Right hindlimb (tissue), 1 donor: ENCODE results near the gene TMEM128.
"Not testable (repeated sequence)": the region's sequence is repeated elsewhere in the genome, so short reads cannot be mapped to it uniquely, and the experiment has no call there.

Source experiments
- DNase-seq: peaks from one replicate; pipeline ENCODE4 v3.0.0-alpha.2; 2018

The TMEM128 gene

GRCh38 chr4:4248029-4248884 lies at the start of gene TMEM128:
Gene TMEM128, minus strand, starts transcription at chr4:4248223. Its CDS starts 21 bp downstream, at chr4:4248202.
- peak; percentile 95 for DNase-seq

- DNase-seq: no peak
Measured at GRCh38 chr4:4296283-4296846, 48.3 kb upstream of the TMEM128 start.

- no peak for DNase-seq
Measured at GRCh38 chr4:4293279-4293678, 45.3 kb upstream of the TMEM128 start.

GRCh38 chr4:4289941-4290850 lies 42.2 kb upstream of the TMEM128 start, which contains the start of the genes LYAR and ZBTB49:
Gene LYAR, minus strand, starts transcription at chr4:4290154. Its CDS starts 6,412 bp downstream, at chr4:4283742.
Gene ZBTB49, plus strand, starts transcription at chr4:4290251. Its CDS starts 9,695 bp downstream, at chr4:4299946.
- DNase-seq: peak; percentile 96

- DNase-seq: no peak
Measured at GRCh38 chr4:4289597-4289940, 41.5 kb upstream of the TMEM128 start.

- DNase-seq: no peak
Measured at GRCh38 chr4:4289055-4289454, 41.0 kb upstream of the TMEM128 start.

- no peak for DNase-seq
Measured at GRCh38 chr4:4288098-4288497, 40.1 kb upstream of the TMEM128 start.

- DNase-seq: no peak
Measured at GRCh38 chr4:4284827-4285618, 37.0 kb upstream of the TMEM128 start.

GRCh38 chr4:4281787-4282186 lies 33.8 kb upstream of the TMEM128 start:
- no peak for DNase-seq

GRCh38 chr4:4277531-4277930 lies 29.5 kb upstream of the TMEM128 start:
- no peak for DNase-seq

GRCh38 chr4:4274226-4274625 lies 26.2 kb upstream of the TMEM128 start:
- no peak for DNase-seq

- DNase-seq: no peak
Measured at GRCh38 chr4:4271912-4272311, 23.9 kb upstream of the TMEM128 start.

GRCh38 chr4:4270529-4270928 lies 22.5 kb upstream of the TMEM128 start:
- DNase-seq: no peak

GRCh38 chr4:4269856-4270255 lies 21.8 kb upstream of the TMEM128 start:
- DNase-seq: no peak

GRCh38 chr4:4269331-4269731 lies 21.3 kb upstream of the TMEM128 start:
- DNase-seq: no peak

- DNase-seq: no peak
Measured at GRCh38 chr4:4268776-4269175, 20.8 kb upstream of the TMEM128 start.

- no peak for DNase-seq
Measured at GRCh38 chr4:4267981-4268380, 20.0 kb upstream of the TMEM128 start.

GRCh38 chr4:4260185-4260751 lies 12.2 kb upstream of the TMEM128 start:
- no peak for DNase-seq

- DNase-seq: no peak
Measured at GRCh38 chr4:4259484-4260100, 11.6 kb upstream of the TMEM128 start.

- DNase-seq: not testable (repeated sequence)
Measured at GRCh38 chr4:4257705-4258104, 9.7 kb upstream of the TMEM128 start.

- DNase-seq: peak; percentile 24
Measured at GRCh38 chr4:4256799-4257198, 8.8 kb upstream of the TMEM128 start.

- DNase-seq: no peak
Measured at GRCh38 chr4:4254666-4255065, 6.6 kb upstream of the TMEM128 start.
